H1 (cell line): ENCODE measurements around the gene MGMT. TPM values are rescaled to one million over a fixed set of nuclear protein-coding genes. Genes with fewer than 3 reads are reported as not detected.

Source experiments
- CTCF ChIA-PET: fragments of 300-600 bp; sonication (Branson Sonifier 250); formaldehyde crosslinking; loops from one replicate; lab custom pipeline; 2021; ENCODE audit not compliant: partially characterized antibody; lab: Charles Lee
- POLR2A ChIA-PET: fragments of 300-600 bp; sonication (Branson Sonifier 250); formaldehyde crosslinking; loops from one replicate; lab custom pipeline; 2021; ENCODE audit warnings: inconsistent platforms; ENCODE audit not compliant: partially characterized antibody; lab: Charles Lee
- DNase-seq, 2 experiments: peaks; one replicate each; pipeline versions ENCODE4 v3.0.0 to v3.0.0-alpha.2; 2010 to 2022; ENCODE audit warnings: low spot score in 2 of 2, low read depth in 1 of 2, mixed read lengths in 1 of 2
- FAIRE-seq: peaks from 2 replicates; lab custom pipeline; 2011; peaks lifted over from hg19 to GRCh38; lab: Jason Lieb, UNC
- H2AFZ ChIP-seq: 2 replicates; pipeline ENCODE4 v1.8.1; 2012; ENCODE audit warnings: low read length, inconsistent platforms
- H2AK5ac ChIP-seq: 2 replicates; pipeline ENCODE4 v1.6.1; 2013; ENCODE audit warnings: low read depth, low read length
- H2BK120ac ChIP-seq: replicated peaks from 2 replicates; pipeline ENCODE3; 2013; ENCODE audit warnings: low read depth, low read length, inconsistent platforms
- H2BK12ac ChIP-seq: 2 replicates; pipeline ENCODE4 v1.6.1; 2013; ENCODE audit warnings: low read depth, low read length
- H2BK15ac ChIP-seq: 2 replicates; pipeline ENCODE4 v1.6.1; 2013; ENCODE audit warnings: low read length
- H2BK20ac ChIP-seq: 2 replicates; pipeline ENCODE4 v1.6.1; 2013; ENCODE audit warnings: low read length
- H2BK5ac ChIP-seq: 2 replicates; pipeline ENCODE4 v1.6.1; 2013; ENCODE audit warnings: low read depth, low read length
- H3K14ac ChIP-seq: 2 replicates; pipeline ENCODE4 v1.6.1; 2013; ENCODE audit warnings: inconsistent platforms; ENCODE audit not compliant: insufficient read length
- H3K18ac ChIP-seq: 2 replicates; pipeline ENCODE4 v1.6.1; 2013; ENCODE audit warnings: low read length; ENCODE audit errors: extremely low read depth
- H3K23ac ChIP-seq: 2 replicates; pipeline ENCODE4 v1.6.1; 2013; ENCODE audit warnings: inconsistent platforms; ENCODE audit not compliant: insufficient read length
- H3K23me2 ChIP-seq: 2 replicates; pipeline ENCODE4 v1.6.1; 2013; ENCODE audit warnings: low read depth, low read length
- H3K27ac ChIP-seq: 2 replicates; pipeline ENCODE4 v1.6.1; 2011; ENCODE audit warnings: low read depth, low read length, inconsistent platforms
- H3K27me3 ChIP-seq, 4 experiments: replicated peaks in 1 of 4; 1 replicate in 1 of 4; 2 replicates in 3 of 4; pipeline versions ENCODE4 v1.6.1 to v1.8.1; 2011 to 2013; ENCODE audit warnings: low read length in 3 of 4, mild to moderate bottlenecking in 3 of 4, inconsistent platforms in 2 of 4, mixed read lengths in 2 of 4, moderate library complexity in 1 of 4; ENCODE audit not compliant: control insufficient read depth in 3 of 4, insufficient read depth in 3 of 4; ENCODE audit errors: extremely low read depth in 1 of 4
- H3K36me3 ChIP-seq, 4 experiments: 2 replicates each; pipeline versions ENCODE4 v1.6.1 to v1.8.1; 2011 to 2013; ENCODE audit warnings: mild to moderate bottlenecking in 4 of 4, low read length in 3 of 4, moderate library complexity in 2 of 4, control low read depth in 1 of 4, inconsistent platforms in 1 of 4; ENCODE audit not compliant: insufficient read depth in 4 of 4, control insufficient read depth in 2 of 4
- H3K4ac ChIP-seq: replicated peaks from 2 replicates; pipeline ENCODE3; 2013; ENCODE audit warnings: low read length, low read depth, mixed read lengths, inconsistent platforms; ENCODE audit not compliant: insufficient read length
- H3K4me1 ChIP-seq, 4 experiments: replicated peaks in 1 of 4; 1 replicate in 1 of 4; 2 replicates in 3 of 4; pipeline versions ENCODE4 v1.6.1 to v1.8.1; 2011 to 2013; ENCODE audit warnings: low read length in 3 of 4, inconsistent platforms in 2 of 4, mixed read lengths in 1 of 4; ENCODE audit not compliant: insufficient read depth in 4 of 4, control insufficient read depth in 3 of 4
- H3K4me2 ChIP-seq, 2 experiments: 2 replicates each; pipeline versions ENCODE4 v1.6.1 to v1.8.1; 2011 to 2013; ENCODE audit warnings: low read depth in 2 of 2, low read length in 2 of 2, control low read depth in 1 of 2, inconsistent platforms in 1 of 2, mild to moderate bottlenecking in 1 of 2; ENCODE audit not compliant: insufficient read depth in 1 of 2
- H3K4me3 ChIP-seq, 4 experiments: fragments of 200-600, 300-600 bp in 1 of 4; sonication (generic), shearing (Covaris generic), sonication (Bioruptor Twin) in 1 of 4; 2 replicates each; pipeline versions ENCODE4 v1.5.1 to v1.8.1; 2011 to 2016; ENCODE audit warnings: low read length in 4 of 4, low read depth in 3 of 4, control low read depth in 2 of 4, inconsistent platforms in 2 of 4, mild to moderate bottlenecking in 2 of 4, mixed read lengths in 1 of 4, moderate library complexity in 1 of 4; ENCODE audit not compliant: insufficient read depth in 2 of 4; ENCODE audit errors: extremely low read depth in 1 of 4
- H3K56ac ChIP-seq: replicated peaks from 2 replicates; pipeline ENCODE3; 2013; ENCODE audit warnings: low read depth, mild to moderate bottlenecking, mixed read lengths, low read length, inconsistent platforms; ENCODE audit not compliant: insufficient read length
- H3K79me1 ChIP-seq: 2 replicates; pipeline ENCODE4 v1.6.1; 2013; ENCODE audit warnings: low read depth, low read length, control low read depth
- H3K79me2 ChIP-seq, 2 experiments: 2 replicates each; pipeline versions ENCODE4 v1.6.1 to v1.8.1; 2012 to 2013; ENCODE audit warnings: low read length in 2 of 2, mild to moderate bottlenecking in 2 of 2, inconsistent platforms in 1 of 2; ENCODE audit not compliant: insufficient read depth in 2 of 2, control insufficient read depth in 1 of 2
- H3K9ac ChIP-seq, 4 experiments: replicated peaks in 1 of 4; 1 replicate in 1 of 4; 2 replicates in 3 of 4; pipeline versions ENCODE4 v1.6.1 to v1.8.1; 2011 to 2013; ENCODE audit warnings: low read depth in 3 of 4, low read length in 3 of 4, control low read depth in 2 of 4, mild to moderate bottlenecking in 2 of 4, moderate library complexity in 2 of 4, inconsistent platforms in 1 of 4; ENCODE audit errors: extremely low read depth in 1 of 4
- H3K9me3 ChIP-seq, 2 experiments: 2 replicates each; pipeline versions ENCODE4 v1.6.1 to v1.8.1; 2012 to 2013; ENCODE audit warnings: mild to moderate bottlenecking in 2 of 2, moderate library complexity in 2 of 2, control low read depth in 1 of 2, inconsistent platforms in 1 of 2, low read depth in 1 of 2, low read length in 1 of 2, mixed read lengths in 1 of 2; ENCODE audit not compliant: insufficient read depth in 2 of 2
- H4K20me1 ChIP-seq, 2 experiments: replicated peaks in 1 of 2; 2 replicates each; pipeline versions ENCODE3 to v1.8.1; 2011 to 2013; ENCODE audit warnings: inconsistent platforms in 2 of 2, low read length in 2 of 2, mild to moderate bottlenecking in 1 of 2; ENCODE audit not compliant: insufficient read depth in 2 of 2, control insufficient read depth in 1 of 2
- H4K5ac ChIP-seq: 2 replicates; pipeline ENCODE4 v1.6.1; 2013; ENCODE audit warnings: low read length, low read depth, mixed read lengths, inconsistent platforms; ENCODE audit not compliant: insufficient read length
- H4K8ac ChIP-seq: 2 replicates; pipeline ENCODE4 v1.8.0; 2013; ENCODE audit warnings: mild to moderate bottlenecking, moderate library complexity, low read length, inconsistent platforms; ENCODE audit not compliant: insufficient read depth; ENCODE audit errors: extremely low read depth
- H4K91ac ChIP-seq: replicated peaks from 2 replicates; pipeline ENCODE3; 2013; ENCODE audit warnings: low read length, mixed read lengths, inconsistent platforms; ENCODE audit not compliant: insufficient read length
- CHD1 ChIP-seq: IDR thresholded peaks from 2 replicates; pipeline ENCODE4 v1.6.1; 2012; ENCODE audit warnings: low read depth, low read length, improper control_type of control experiment
- JUN ChIP-seq: IDR thresholded peaks from 2 replicates; pipeline ENCODE4 v1.6.1; 2011; ENCODE audit warnings: low read depth, mild to moderate bottlenecking, improper control_type of control experiment, low read length
- KDM1A ChIP-seq: fragments of 200-600, 300-600 bp; sonication (generic); IDR thresholded peaks from 2 replicates; pipeline ENCODE4 v1.7.1; 2016; ENCODE audit warnings: mild to moderate bottlenecking, low read length, borderline replicate concordance
- KDM5A ChIP-seq: fragments of 200-600 bp; IDR thresholded peaks from 2 replicates; pipeline ENCODE4 v1.7.1; 2012; ENCODE audit warnings: mild to moderate bottlenecking, low read length, inconsistent platforms, mixed read lengths
- MAFK ChIP-seq: IDR thresholded peaks from 2 replicates; pipeline ENCODE4 v1.6.1; 2012; ENCODE audit warnings: low read depth, mild to moderate bottlenecking, improper control_type of control experiment, low read length
- MAX ChIP-seq: IDR thresholded peaks from 2 replicates; pipeline ENCODE4 v1.6.1; 2012; ENCODE audit warnings: inconsistent platforms
- SIX5 ChIP-seq: IDR thresholded peaks from 2 replicates; pipeline ENCODE4 v1.6.1; 2011; ENCODE audit warnings: mild to moderate bottlenecking, low read depth, low read length
- WGBS, 2 experiments: shearing (Covaris generic) in 1 of 2; methylation state at CpG; one replicate each; pipeline versions ENCODE4 v1.1.6 to v1.1.7; 2013 to 2015; ENCODE audit warnings: low lambda C conversion rate in 2 of 2, mixed read lengths in 2 of 2, inconsistent platforms in 1 of 2, low coverage in 1 of 2, missing lambda C conversion rate in 1 of 2; ENCODE audit not compliant: insufficient replicate concordance in 2 of 2, insufficient coverage in 1 of 2, insufficient read length in 1 of 2; ENCODE audit errors: extremely low coverage in 1 of 2, missing lambda C conversion rate in 1 of 2; 5-methylcytosine and 5-hydroxymethylcytosine counted together
- polyA plus RNA-seq, 7 experiments: library from polyadenylated mRNA; depleted of rRNA in 3 of 7; stranded (reverse) in 5 of 7; unstranded in 2 of 7; fragments of >200 nt in 5 of 7; fragments of 200-250 nt in 2 of 7; gene quantifications; 1 replicate in 5 of 7; 2 replicates in 1 of 7; 4 replicates in 1 of 7; pipeline versions ENCODE4 v1.2.1 to v1.2.3, GENCODE V29; 2011 to 2013; ENCODE audit warnings: missing spikeins in 2 of 7, mixed read lengths in 2 of 7
- total RNA-seq: library from RNA; stranded (reverse); fragmentation: NEBNext Ultra II Directional; extraction: Animal tissue kit (Norgen Biotek cat#: 25700); gene quantifications from 2 replicates; pipeline ENCODE4 v1.2.1, GENCODE V29; 2021

Gene MGMT
- total and polyA plus RNA-seq, 2 of the 8 experiments (the other 6 are each of a cell fraction or from before 2014, with no cell fraction given), result 9.9 to 10.7 TPM

GRCh38 chr10:129778571-129778970 is 311.5 kb downstream of the MGMT start:
- Histone ChIP-seq H3K79me1 (no peaks in the 10 kb centered on the region), H2AK5ac (no peak overlapping the region), H3K9ac (no peak overlapping the region), H3K27me3 (no peaks in the 10 kb centered on the region), H3K27ac (no peak overlapping the region), H3K18ac (no peak overlapping the region), H3K56ac (no peak overlapping the region), H4K91ac (no peak overlapping the region), H2BK15ac (no peak overlapping the region), H3K4ac (no peak overlapping the region), H2BK5ac (no peak overlapping the region), H3K23ac (no peak overlapping the region), H4K20me1 (no peaks in the 10 kb centered on the region), H3K36me3 (no peaks in the 10 kb centered on the region), H3K79me2 (no peaks in the 10 kb centered on the region), H2AFZ (no peak overlapping the region), H3K4me3 (no peak overlapping the region), H3K23me2 (no peaks in the 10 kb centered on the region), H4K8ac (peak overlapping the region; percentile 12; the same call in 1 of the 2 replicates), H2BK12ac (no peak overlapping the region), H2BK120ac (no peak overlapping the region), H3K14ac (no peak overlapping the region), H2BK20ac (no peak overlapping the region), H4K5ac (no peak overlapping the region), H3K9me3 (no peaks in the 10 kb centered on the region), H3K4me2 (no peak overlapping the region), H3K4me1 (no peaks in the 10 kb centered on the region)
- CTCF ChIA-PET, result interaction anchor here (0.9 to 1.6 kb wide), 3 partner anchors 11 to 192 kb away, joined by 3 to 5 read pairs (median 3); no protein-coding TSS in a partner anchor
- POLR2A ChIA-PET, result interaction anchor here (1.1 kb wide), 1 partner anchor 10 kb away, joined by 3 read pairs; no protein-coding TSS in a partner anchor
- FAIRE-seq (no peak), DNase-seq (no peak)
- WGBS, 2 experiments, result 91% methylated on average over 9 of the region's 13 CpGs; no CpG with 5 or more reads in 1 of the 2 experiments
- TF ChIP-seq KDM5A, result no peak
- TF ChIP-seq SIX5, result no peak
- no peak for TF ChIP-seq KDM1A
- no peak for TF ChIP-seq JUN
- no peak for TF ChIP-seq MAFK
- TF ChIP-seq CHD1, result no peak
- no peak for TF ChIP-seq MAX
